Vagina (tissue), 2 donors: ENCODE results near the gene GTPBP6. TPM values are rescaled to one million over a fixed set of nuclear protein-coding genes. Genes with fewer than 3 reads are reported as not detected.
"Not testable (repeated sequence)": the region's sequence is repeated elsewhere in the genome, so short reads cannot be mapped to it uniquely, and the experiment has no call there.

Experiments used
- DNase-seq, 2 donors: peaks; one replicate each; pipeline ENCODE4 v3.0.0-alpha.2; 2017; ENCODE audit errors: extremely low spot score in 2 of 2
- H3K27ac ChIP-seq: fragments of 200-600 bp; sonication (generic); one replicate; pipeline ENCODE4 v1.5.1; 2019
- H3K27me3 ChIP-seq: fragments of 200-600 bp; sonication (generic); one replicate; pipeline ENCODE4 v1.5.1; 2019
- H3K36me3 ChIP-seq, 2 donors: fragments of 200-600 bp; sonication (generic); one replicate each; pipeline ENCODE4 v1.5.1; 2017 to 2019
- H3K4me1 ChIP-seq: fragments of 200-600 bp; sonication (generic); one replicate; pipeline ENCODE4 v1.5.1; 2019
- H3K4me3 ChIP-seq, 2 donors: fragments of 200-600 bp; sonication (generic); 1 replicate in 1 of 2; 2 replicates in 1 of 2; pipeline ENCODE4 v1.5.1; 2016 to 2019
- H3K9me3 ChIP-seq: fragments of 200-600 bp; sonication (generic); one replicate; pipeline ENCODE4 v1.5.1; 2019
- POLR2A ChIP-seq, 2 donors: fragments of 450-650 bp; IDR thresholded peaks; one replicate each; pipeline ENCODE4 v1.6.1; 2017; ENCODE audit warnings: antibody characterized with exemption in 2 of 2, mild to moderate bottlenecking in 2 of 2, moderate library complexity in 2 of 2
- POLR2AphosphoS5 ChIP-seq, 2 donors: sonication (generic); formaldehyde crosslinking; IDR thresholded peaks; one replicate each; pipeline ENCODE4 v1.9.0; 2017; ENCODE audit warnings: antibody characterized with exemption in 2 of 2, mild to moderate bottlenecking in 2 of 2, low read depth in 1 of 2; ENCODE audit not compliant: insufficient read depth in 1 of 2
- intact Hi-C: fragments of 100-400 bp; cut with DNase I; formaldehyde crosslinking; loops from one replicate; pipeline ENCODE4 v1.15.1; 2023
- total RNA-seq: library from RNA; depleted of rRNA; stranded (reverse); fragments of >200 nt; gene quantifications from one replicate; pipeline ENCODE4 v1.2.3, GENCODE V29; 2016
- TF ChIP-seq, protein P1 (sequence below), 3 experiments: fragments of 450-650 bp in 2 of 3; fragments of 200-600 bp in 1 of 3; sonication (generic) in 1 of 3; IDR thresholded peaks; one replicate each; pipeline ENCODE4 v1.5.1; 2017 to 2019; ENCODE audit warnings: antibody characterized with exemption in 3 of 3, mild to moderate bottlenecking in 2 of 3, moderate library complexity in 2 of 3

GTPBP6 gene
- total RNA-seq, 1 donor from 2014 or later, result 30.9 TPM

DNA sequence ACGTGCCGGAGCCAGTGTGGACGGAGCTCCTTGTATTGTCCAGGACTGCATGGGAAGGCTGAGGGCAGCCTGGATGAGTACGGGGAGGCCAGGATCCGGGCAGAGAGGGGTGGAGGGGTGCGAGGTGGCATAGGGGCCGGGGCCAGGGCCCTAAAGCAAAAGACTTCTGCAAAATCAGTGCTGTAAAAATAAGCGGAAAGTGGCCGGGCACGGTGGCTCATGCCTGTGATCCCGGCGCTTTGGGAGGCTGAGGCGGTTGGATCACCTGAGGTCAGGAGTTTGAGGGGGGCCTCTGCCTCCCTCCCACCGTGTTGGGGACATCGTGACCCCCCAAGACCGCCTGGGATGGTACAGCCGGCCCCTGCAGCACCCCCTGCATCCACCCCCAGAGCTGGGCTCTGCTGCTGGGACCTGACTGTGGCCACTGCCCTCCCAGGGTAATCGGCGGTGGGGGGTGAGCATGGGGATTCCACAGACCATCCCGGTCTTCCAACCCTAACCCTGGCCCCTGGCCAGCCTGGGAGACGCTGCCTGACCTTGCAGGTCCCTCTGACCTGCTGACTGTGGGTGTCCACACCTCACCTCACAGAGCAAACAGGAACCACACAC, 60.8 kb downstream of the GTPBP6 start:
- no peaks in the 10 kb centered on the region for H3K36me3 ChIP-seq

DNA sequence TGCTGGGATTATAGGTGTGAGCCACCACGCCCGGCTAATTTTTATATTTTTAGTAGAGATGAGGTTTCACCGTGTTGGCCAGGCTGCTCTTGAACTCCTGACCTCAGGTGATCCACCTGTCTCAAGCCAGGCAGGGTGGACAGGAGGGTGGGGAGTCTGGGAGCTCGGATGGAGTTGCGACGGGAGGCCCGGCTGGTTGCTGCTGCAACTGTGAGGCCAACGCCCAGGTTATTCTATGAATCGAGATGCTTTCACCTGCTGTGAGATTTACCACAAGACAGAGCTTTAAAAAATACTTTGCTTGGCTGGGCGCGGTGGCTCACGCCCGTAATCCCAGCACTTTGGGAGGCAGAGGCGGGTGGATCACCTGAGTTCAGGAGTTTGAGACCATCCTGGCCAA, 61.5 kb downstream of the GTPBP6 start:
- H3K9me3 ChIP-seq, H3K4me3 ChIP-seq, H3K27me3 ChIP-seq, intact Hi-C loops, H3K36me3 ChIP-seq, H3K27ac ChIP-seq, H3K4me1 ChIP-seq, DNase-seq: not testable (repeated sequence)

More for the DNA sequence above, 60.8 kb downstream of the GTPBP6 start:
- Histone ChIP-seq H3K9me3 (no peaks in the 10 kb centered on the region), H3K4me3 (no peak overlapping the region), H3K27ac (no peak overlapping the region), H3K4me1 (no peaks in the 10 kb centered on the region), H3K27me3 (no peaks in the 10 kb centered on the region)
- TF ChIP-seq POLR2AphosphoS5 (IDR thresholded peaks at IDR 0.05; ENCODE audit: insufficient read depth in 1 of 2, low read depth in 1 of 2) (no peak), POLR2A (IDR thresholded peaks at IDR 0.05) (no peak)
- TF ChIP-seq, protein P1, sequence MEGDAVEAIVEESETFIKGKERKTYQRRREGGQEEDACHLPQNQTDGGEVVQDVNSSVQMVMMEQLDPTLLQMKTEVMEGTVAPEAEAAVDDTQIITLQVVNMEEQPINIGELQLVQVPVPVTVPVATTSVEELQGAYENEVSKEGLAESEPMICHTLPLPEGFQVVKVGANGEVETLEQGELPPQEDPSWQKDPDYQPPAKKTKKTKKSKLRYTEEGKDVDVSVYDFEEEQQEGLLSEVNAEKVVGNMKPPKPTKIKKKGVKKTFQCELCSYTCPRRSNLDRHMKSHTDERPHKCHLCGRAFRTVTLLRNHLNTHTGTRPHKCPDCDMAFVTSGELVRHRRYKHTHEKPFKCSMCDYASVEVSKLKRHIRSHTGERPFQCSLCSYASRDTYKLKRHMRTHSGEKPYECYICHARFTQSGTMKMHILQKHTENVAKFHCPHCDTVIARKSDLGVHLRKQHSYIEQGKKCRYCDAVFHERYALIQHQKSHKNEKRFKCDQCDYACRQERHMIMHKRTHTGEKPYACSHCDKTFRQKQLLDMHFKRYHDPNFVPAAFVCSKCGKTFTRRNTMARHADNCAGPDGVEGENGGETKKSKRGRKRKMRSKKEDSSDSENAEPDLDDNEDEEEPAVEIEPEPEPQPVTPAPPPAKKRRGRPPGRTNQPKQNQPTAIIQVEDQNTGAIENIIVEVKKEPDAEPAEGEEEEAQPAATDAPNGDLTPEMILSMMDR (IDR thresholded peaks at IDR 0.05), result no peak
- no peak for DNase-seq
- intact Hi-C loops, result no loop called here

GRCh38 chrX:255923-256331, 62.7 kb downstream of the GTPBP6 start:
- DNase-seq, result no peak
- no peak for TF ChIP-seq POLR2AphosphoS5 (IDR thresholded peaks at IDR 0.05; ENCODE audit: insufficient read depth in 1 of 2, low read depth in 1 of 2)
- TF ChIP-seq POLR2A (IDR thresholded peaks at IDR 0.05), result no peak
- TF ChIP-seq, protein P1 (IDR thresholded peaks at IDR 0.05), result no peak
- Histone ChIP-seq H3K27me3 (no peaks in the 10 kb centered on the region), H3K9me3 (no peaks in the 10 kb centered on the region), H3K27ac (no peak overlapping the region), H3K4me3 (no peak overlapping the region), H3K36me3 (no peaks in the 10 kb centered on the region), H3K4me1 (no peaks in the 10 kb centered on the region)
- intact Hi-C loops, result no loop called here

Other genes with a start within 250 kb of the GTPBP6 start
- gene PLCXD1, start 37.4 kb downstream of the GTPBP6 start, total RNA-seq, result 14.0 TPM
- 28.5 TPM for gene PPP2R3B, start 68.1 kb upstream of the GTPBP6 start, total RNA-seq